ENCODE results near the gene RASAL3.

The RASAL3 gene

GRCh38 chr19:15432629-15433518 is 31.5 kb downstream of the RASAL3 start:
- TF ChIP-seq, protein P1, sequence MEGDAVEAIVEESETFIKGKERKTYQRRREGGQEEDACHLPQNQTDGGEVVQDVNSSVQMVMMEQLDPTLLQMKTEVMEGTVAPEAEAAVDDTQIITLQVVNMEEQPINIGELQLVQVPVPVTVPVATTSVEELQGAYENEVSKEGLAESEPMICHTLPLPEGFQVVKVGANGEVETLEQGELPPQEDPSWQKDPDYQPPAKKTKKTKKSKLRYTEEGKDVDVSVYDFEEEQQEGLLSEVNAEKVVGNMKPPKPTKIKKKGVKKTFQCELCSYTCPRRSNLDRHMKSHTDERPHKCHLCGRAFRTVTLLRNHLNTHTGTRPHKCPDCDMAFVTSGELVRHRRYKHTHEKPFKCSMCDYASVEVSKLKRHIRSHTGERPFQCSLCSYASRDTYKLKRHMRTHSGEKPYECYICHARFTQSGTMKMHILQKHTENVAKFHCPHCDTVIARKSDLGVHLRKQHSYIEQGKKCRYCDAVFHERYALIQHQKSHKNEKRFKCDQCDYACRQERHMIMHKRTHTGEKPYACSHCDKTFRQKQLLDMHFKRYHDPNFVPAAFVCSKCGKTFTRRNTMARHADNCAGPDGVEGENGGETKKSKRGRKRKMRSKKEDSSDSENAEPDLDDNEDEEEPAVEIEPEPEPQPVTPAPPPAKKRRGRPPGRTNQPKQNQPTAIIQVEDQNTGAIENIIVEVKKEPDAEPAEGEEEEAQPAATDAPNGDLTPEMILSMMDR (IDR thresholded peaks at IDR 0.05; ENCODE audit: low read depth, low read length, missing control alignments), result no peak
- peak overlapping the region; percentile 60 for H3K4me3 ChIP-seq (ENCODE audit: low read depth, low read length)
- in situ Hi-C loops (cut with HindIII; ENCODE audit: low sequenced_read_pairs), result no loop called here
- peak; percentile 57 for DNase-seq (ENCODE audit: low read depth)

DNA sequence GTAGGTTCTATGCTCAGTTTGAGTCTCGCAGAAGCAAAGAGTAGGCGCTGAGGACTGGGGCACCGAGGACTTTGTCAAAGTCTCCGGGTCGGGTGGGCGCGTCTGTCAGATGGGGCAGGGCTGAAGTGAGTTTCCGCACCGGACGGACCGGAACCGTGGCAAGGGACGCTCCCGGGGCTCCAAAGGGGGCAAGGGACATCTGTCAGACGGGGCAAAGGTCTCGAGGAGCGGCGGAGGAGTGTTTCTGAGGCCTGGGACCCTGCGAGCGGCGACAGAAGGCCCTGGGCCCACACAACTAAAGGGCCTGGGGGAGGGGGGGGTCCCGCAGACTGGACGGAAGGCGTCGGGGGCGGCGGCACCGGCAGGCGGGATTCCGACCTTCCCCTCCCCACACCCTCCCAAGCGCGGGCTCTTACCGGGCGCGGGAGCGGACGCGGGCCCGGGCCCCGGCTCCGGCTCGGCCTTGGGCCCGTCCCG is 32.3 kb downstream of the RASAL3 start:
- in situ Hi-C loops (cut with HindIII; ENCODE audit: low sequenced_read_pairs), result no loop called here
- no peak for DNase-seq (ENCODE audit: low read depth)
- TF ChIP-seq, protein P1 (IDR thresholded peaks at IDR 0.05; ENCODE audit: low read depth, low read length, missing control alignments), result no peak
- H3K4me3 ChIP-seq (ENCODE audit: low read depth, low read length), result peak overlapping the region; percentile 85

- TF ChIP-seq, protein P1 (IDR thresholded peaks at IDR 0.05; ENCODE audit: low read depth, low read length, missing control alignments), result no peak
- in situ Hi-C loops (cut with HindIII; ENCODE audit: low sequenced_read_pairs), result no loop called here
- H3K4me3 ChIP-seq (ENCODE audit: low read depth, low read length), result peak overlapping the region; percentile 85
- no peak for DNase-seq (ENCODE audit: low read depth)
These were observed 32.8 kb downstream of the RASAL3 start for GRCh38 chr19:15431396-15432017.

DNA sequence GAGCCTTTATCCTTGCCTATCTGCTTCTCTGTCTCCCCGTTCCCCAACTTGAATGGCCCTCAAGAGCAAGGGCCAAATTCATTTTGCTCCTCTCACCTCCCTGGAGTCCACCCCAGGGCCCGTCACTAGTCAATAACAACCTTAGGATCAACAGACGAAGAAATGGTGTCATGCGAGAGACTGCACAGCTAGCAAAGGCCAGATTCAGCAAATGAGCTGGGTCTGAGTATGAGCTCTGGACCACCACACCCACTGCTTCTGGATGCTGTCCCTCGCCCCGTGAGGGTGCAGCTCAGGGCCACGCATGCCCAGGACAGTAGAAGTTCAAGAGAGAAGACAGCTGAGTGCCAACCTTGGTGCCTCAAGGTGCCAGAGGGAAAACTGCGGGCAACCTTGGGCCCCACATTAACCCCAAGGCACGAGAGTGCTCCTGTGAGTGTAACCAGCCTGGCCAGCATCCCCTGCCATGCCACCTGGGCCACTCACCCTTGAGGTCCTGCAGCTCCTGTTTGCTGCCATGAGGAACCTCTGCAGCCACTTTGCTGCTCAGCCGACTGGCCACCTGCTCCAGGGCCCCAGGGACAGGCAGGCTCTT is 33.7 kb downstream of the RASAL3 start:
- peak overlapping the region; percentile 85 for H3K4me3 ChIP-seq (ENCODE audit: low read depth, low read length)
- in situ Hi-C loops (cut with HindIII; ENCODE audit: low sequenced_read_pairs), result no loop called here
- TF ChIP-seq, protein P1 (IDR thresholded peaks at IDR 0.05; ENCODE audit: low read depth, low read length, missing control alignments), result no peak
- DNase-seq (ENCODE audit: low read depth), result no peak

DNA sequence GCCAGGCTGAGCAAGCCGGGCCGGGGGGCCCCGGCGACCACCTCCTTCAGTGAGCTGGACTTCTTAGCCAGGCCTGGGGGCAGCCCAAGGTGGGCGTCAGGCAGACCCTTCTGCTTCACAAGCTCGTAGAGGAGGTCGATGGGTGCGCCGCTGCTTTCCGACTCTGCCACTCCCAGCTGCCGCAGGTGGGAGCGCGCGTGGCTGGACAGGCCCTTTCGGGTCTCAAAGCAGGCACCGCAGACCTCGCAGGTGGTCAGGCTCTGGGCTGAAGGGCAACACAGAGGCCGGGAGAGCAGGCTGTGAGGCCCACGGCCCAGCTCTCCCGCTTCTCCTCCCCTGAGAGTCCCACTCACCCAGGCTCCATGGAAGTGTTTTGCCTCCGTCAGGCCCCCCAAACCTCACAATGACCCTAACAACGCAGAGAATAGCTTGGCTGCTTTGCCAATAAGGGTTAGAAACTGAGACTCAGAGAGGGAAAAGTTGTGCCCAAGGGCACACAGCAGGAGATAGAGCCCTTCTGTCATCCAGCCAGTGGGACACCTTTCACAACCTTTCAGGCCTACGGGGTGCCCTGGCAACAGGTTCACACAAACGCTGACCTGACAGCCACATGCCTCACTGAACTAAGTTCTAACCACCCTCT is 34.4 kb downstream of the RASAL3 start:
- DNase-seq (ENCODE audit: low read depth), result no peak
- TF ChIP-seq, protein P1 (IDR thresholded peaks at IDR 0.05; ENCODE audit: low read depth, low read length, missing control alignments), result no peak
- in situ Hi-C loops (cut with HindIII; ENCODE audit: low sequenced_read_pairs), result no loop called here
- no peak overlapping the region for H3K4me3 ChIP-seq (ENCODE audit: low read depth, low read length)
